HepG2 (cell line): ENCODE results near the gene PPFIA3.

Experiments
- EZH2 ChIP-seq: conservative IDR thresholded peaks from 2 replicates; pipeline ENCODE4 v1.6.1; 2012; ENCODE audit warnings: mild to moderate bottlenecking, low read depth, low read length, moderate library complexity
- GMEB1 ChIP-seq: sonication (generic); formaldehyde crosslinking; IDR thresholded peaks from 2 replicates; pipeline ENCODE4 v1.5.1; 2020; ENCODE audit warnings: missing genetic modification reagents, mild to moderate bottlenecking, borderline replicate concordance
- MXI1 ChIP-seq: IDR thresholded peaks from 3 replicates; pipeline ENCODE4 v1.6.1; 2012; ENCODE audit warnings: low read depth, low read length, inconsistent platforms, borderline replicate concordance
- SIN3A ChIP-seq: IDR thresholded peaks from 2 replicates; pipeline ENCODE4 v1.6.1; 2011; ENCODE audit warnings: low read depth, mild to moderate bottlenecking, control low read depth, low read length, borderline replicate concordance
- SMC3 ChIP-seq: IDR thresholded peaks from 2 replicates; pipeline ENCODE4 v1.6.1; 2011; ENCODE audit warnings: low read length, improper control_type of control experiment
- TF ChIP-seq, protein P1 (sequence below): IDR thresholded peaks from 2 replicates; pipeline ENCODE4 v1.6.1; 2016; ENCODE audit warnings: low read depth, missing genetic modification reagents, missing compliant biosample characterization
- TF ChIP-seq, protein P2 (sequence below): sonication (generic); formaldehyde crosslinking; IDR thresholded peaks from 2 replicates; pipeline ENCODE4 v1.5.0; 2020; ENCODE audit warnings: mild to moderate bottlenecking, missing genetic modification reagents, moderate library complexity

GRCh38 chr19:49130325-49130724 is 11.0 kb downstream of the PPFIA3 start:
- TF ChIP-seq SMC3 (no peak), EZH2 (no peak), SIN3A (no peak), GMEB1 (CRISPR knock-in tag) (no peak), MXI1 (no peak)
- TF ChIP-seq, protein P1, sequence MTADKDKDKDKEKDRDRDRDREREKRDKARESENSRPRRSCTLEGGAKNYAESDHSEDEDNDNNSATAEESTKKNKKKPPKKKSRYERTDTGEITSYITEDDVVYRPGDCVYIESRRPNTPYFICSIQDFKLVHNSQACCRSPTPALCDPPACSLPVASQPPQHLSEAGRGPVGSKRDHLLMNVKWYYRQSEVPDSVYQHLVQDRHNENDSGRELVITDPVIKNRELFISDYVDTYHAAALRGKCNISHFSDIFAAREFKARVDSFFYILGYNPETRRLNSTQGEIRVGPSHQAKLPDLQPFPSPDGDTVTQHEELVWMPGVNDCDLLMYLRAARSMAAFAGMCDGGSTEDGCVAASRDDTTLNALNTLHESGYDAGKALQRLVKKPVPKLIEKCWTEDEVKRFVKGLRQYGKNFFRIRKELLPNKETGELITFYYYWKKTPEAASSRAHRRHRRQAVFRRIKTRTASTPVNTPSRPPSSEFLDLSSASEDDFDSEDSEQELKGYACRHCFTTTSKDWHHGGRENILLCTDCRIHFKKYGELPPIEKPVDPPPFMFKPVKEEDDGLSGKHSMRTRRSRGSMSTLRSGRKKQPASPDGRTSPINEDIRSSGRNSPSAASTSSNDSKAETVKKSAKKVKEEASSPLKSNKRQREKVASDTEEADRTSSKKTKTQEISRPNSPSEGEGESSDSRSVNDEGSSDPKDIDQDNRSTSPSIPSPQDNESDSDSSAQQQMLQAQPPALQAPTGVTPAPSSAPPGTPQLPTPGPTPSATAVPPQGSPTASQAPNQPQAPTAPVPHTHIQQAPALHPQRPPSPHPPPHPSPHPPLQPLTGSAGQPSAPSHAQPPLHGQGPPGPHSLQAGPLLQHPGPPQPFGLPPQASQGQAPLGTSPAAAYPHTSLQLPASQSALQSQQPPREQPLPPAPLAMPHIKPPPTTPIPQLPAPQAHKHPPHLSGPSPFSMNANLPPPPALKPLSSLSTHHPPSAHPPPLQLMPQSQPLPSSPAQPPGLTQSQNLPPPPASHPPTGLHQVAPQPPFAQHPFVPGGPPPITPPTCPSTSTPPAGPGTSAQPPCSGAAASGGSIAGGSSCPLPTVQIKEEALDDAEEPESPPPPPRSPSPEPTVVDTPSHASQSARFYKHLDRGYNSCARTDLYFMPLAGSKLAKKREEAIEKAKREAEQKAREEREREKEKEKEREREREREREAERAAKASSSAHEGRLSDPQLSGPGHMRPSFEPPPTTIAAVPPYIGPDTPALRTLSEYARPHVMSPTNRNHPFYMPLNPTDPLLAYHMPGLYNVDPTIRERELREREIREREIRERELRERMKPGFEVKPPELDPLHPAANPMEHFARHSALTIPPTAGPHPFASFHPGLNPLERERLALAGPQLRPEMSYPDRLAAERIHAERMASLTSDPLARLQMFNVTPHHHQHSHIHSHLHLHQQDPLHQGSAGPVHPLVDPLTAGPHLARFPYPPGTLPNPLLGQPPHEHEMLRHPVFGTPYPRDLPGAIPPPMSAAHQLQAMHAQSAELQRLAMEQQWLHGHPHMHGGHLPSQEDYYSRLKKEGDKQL: no peak
- TF ChIP-seq, protein P2, sequence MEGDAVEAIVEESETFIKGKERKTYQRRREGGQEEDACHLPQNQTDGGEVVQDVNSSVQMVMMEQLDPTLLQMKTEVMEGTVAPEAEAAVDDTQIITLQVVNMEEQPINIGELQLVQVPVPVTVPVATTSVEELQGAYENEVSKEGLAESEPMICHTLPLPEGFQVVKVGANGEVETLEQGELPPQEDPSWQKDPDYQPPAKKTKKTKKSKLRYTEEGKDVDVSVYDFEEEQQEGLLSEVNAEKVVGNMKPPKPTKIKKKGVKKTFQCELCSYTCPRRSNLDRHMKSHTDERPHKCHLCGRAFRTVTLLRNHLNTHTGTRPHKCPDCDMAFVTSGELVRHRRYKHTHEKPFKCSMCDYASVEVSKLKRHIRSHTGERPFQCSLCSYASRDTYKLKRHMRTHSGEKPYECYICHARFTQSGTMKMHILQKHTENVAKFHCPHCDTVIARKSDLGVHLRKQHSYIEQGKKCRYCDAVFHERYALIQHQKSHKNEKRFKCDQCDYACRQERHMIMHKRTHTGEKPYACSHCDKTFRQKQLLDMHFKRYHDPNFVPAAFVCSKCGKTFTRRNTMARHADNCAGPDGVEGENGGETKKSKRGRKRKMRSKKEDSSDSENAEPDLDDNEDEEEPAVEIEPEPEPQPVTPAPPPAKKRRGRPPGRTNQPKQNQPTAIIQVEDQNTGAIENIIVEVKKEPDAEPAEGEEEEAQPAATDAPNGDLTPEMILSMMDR (CRISPR knock-in tag): no peak
